ENCODE measurements around the gene UBE2A.

Gene UBE2A

DNA sequence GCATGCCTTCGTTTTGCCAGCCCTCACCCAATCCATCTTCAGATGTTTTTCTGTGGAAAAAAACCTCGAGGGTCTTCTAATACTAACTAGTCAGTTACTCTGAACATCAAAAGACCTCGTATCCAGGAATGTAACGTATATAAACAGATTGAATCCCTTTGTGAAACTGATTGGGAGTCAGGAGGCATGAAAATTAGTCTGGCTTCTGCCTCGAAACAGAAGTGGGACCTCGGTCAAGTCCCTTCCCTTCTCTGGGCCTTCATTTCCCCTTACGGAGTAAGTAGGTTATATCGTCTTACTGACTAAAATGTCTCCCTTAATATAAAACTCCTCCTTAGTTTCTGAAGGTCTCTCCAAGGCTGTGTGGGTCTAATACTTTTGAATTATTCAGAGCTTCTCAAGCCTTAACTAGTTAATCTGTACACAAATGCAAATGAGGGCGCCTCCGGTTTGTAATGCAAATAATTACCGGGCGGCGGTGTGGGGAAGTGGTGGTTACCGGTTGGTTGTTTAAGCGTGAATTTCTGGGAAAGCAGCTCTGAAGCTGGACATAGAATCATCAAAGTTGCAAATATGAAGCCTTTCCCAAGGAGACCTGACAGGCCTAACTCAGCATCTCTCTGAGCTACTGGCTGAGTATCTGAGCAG lies 43.3 kb downstream of the UBE2A start:
- no peaks in the 10 kb centered on the region for H3K9me3 ChIP-seq (replicated peaks; ENCODE audit: low read length)
- H3K36me3 ChIP-seq (ENCODE audit: insufficient read depth, low read length), result no peaks in the 10 kb centered on the region
- no peak overlapping the region for H3K9ac ChIP-seq (ENCODE audit: low read depth, low read length)
- H3K4me1 ChIP-seq (ENCODE audit: control insufficient read depth, insufficient read depth, low read length), result peaks cover 7% of the 10 kb centered on the region
- no peak overlapping the region for H3K4me2 ChIP-seq (ENCODE audit: low read length)
- no peaks in the 10 kb centered on the region for H3K27me3 ChIP-seq (ENCODE audit: control insufficient read depth, insufficient read depth, low read length)
- no peak overlapping the region for H3K4me3 ChIP-seq (ENCODE audit: low read length)

DNA sequence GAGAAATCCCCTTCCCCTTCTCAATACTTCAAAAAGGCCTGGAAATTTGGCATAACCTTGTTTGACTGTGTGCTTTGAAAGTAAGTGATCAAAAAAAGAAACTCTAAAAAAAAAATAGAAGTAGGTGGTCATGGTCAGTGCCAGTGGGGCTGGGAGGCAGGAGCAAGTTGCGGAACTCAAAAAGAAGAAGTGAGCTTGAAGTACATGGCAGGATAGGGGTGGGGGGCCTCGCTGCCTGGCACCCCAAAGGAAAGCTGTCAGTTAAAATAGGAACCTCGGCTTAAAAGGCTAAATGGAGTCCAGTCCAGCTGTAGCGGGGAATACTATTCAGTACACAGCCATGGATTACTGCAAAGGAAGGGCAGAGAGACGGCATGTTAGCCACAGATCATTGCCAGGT lies 44.1 kb downstream of the UBE2A start:
- Histone ChIP-seq H3K9ac (ENCODE audit: low read depth, low read length) (no peak overlapping the region), H3K4me3 (ENCODE audit: low read length) (no peak overlapping the region), H3K36me3 (ENCODE audit: insufficient read depth, low read length) (no peaks in the 10 kb centered on the region), H3K27me3 (ENCODE audit: control insufficient read depth, insufficient read depth, low read length) (no peaks in the 10 kb centered on the region), H3K9me3 (replicated peaks; ENCODE audit: low read length) (no peaks in the 10 kb centered on the region), H3K4me2 (ENCODE audit: low read length) (no peak overlapping the region), H3K4me1 (ENCODE audit: control insufficient read depth, insufficient read depth, low read length) (peaks cover 10% of the 10 kb centered on the region)

DNA sequence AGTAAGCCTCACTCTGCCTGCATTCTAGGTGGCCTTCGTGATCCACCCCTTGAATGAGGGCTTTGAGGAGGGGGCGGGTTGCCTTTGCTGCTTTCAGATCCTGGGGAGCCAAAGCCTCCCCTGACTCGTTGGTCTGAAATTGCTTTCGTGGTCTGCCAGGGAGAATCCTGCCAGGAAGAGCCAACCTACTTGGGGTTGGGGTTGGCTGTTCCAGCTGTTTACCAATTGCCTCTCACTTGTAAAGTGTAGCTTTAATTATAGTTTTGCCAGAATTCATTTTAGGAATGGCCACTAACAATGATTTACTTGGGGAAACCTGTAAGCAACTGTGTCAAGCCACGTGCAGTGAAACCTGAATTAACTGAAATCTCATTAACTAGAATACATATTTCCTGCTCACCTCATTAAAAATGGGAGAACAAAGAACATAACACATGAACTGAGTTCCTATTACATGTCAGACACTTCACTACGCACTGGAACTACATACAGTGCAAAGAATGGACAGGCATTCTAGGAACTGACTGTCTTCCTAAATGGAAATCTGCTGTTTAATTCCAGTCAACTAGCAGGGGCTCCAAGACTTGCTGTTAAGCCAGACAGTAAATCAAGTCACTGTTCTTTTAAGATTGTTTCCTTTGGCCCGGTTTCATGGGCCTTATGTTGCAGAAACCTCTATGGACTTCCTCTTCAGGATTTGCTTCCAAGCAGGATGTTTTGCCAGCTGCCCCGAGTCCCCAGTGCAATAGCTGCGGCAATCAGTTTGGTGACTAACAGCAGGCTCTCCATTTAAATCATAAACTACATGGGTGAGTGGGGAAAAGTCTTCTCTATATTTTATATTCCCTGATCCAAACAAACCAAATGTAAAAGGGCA lies 48.2 kb downstream of the UBE2A start:
- H3K27me3 ChIP-seq (ENCODE audit: control insufficient read depth, insufficient read depth, low read length), result no peaks in the 10 kb centered on the region
- peaks cover 10% of the 10 kb centered on the region for H3K4me1 ChIP-seq (ENCODE audit: control insufficient read depth, insufficient read depth, low read length)
- no peaks in the 10 kb centered on the region for H3K36me3 ChIP-seq (ENCODE audit: insufficient read depth, low read length)
- H3K9me3 ChIP-seq (replicated peaks; ENCODE audit: low read length), result no peaks in the 10 kb centered on the region
- no peak overlapping the region for H3K9ac ChIP-seq (ENCODE audit: low read depth, low read length)
- no peak overlapping the region for H3K4me3 ChIP-seq (ENCODE audit: low read length)
- H3K4me2 ChIP-seq (ENCODE audit: low read length), result peak overlapping the region; percentile 40

DNA sequence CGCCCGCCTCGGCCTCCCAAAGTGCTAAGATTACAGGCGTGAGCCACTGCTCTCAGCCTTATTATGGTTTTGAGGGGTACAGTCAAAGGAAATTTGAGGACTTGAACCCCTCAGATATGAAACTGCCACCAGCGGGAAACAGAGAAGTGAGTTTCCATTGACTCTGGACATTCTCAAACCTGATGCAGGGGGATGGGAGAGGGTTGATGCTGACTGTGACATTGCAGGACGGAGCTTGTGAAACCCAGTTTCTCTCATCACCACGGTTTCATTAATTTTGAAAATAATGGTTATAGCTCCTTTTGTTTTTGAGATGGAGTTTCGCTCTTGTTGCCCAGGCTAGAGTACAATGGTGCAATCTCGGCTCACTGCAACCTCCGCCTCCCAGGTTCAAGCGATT lies 50.1 kb downstream of the UBE2A start:
- no peaks in the 10 kb centered on the region for H3K36me3 ChIP-seq (ENCODE audit: insufficient read depth, low read length)
- no peaks in the 10 kb centered on the region for H3K9me3 ChIP-seq (replicated peaks; ENCODE audit: low read length)
- no peak overlapping the region for H3K4me2 ChIP-seq (ENCODE audit: low read length)
- H3K4me1 ChIP-seq (ENCODE audit: control insufficient read depth, insufficient read depth, low read length), result peaks cover 10% of the 10 kb centered on the region
- H3K9ac ChIP-seq (ENCODE audit: low read depth, low read length), result no peak overlapping the region
- H3K4me3 ChIP-seq (ENCODE audit: low read length), result no peak overlapping the region
- H3K27me3 ChIP-seq (ENCODE audit: control insufficient read depth, insufficient read depth, low read length), result no peaks in the 10 kb centered on the region

DNA sequence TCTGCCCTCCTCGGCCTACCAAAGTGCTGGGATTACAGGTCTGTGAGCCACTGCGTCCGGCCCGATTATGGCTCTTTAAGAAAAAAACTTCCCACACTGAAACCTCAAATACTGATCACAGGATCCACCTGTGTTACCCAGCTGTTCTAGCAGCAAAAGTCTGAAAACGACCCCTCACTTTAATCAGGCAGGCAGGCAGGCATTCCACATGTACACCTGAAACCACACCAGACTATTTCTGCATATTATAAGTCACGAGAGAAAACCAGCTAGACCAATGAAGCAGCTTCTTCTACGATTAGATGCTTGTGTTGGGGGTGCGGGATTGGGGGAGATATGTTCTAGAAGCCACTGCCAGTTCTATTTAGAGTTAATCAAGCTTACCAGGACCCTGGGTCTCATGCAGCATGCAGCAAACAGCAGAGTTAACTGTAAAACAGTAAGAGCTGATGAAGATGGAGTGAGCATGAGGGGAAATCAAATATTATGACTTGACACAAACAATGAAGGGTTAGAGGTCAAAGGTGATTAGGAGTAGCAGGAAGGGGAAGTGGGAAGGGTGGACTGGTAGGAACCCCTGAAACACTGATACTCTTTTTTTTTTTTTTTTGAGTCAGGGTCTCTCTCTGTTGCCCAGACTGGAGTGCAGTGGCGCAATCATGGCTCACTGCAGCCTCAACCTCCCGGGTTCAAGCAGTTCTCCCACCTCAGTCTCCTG lies 50.7 kb downstream of the UBE2A start:
- Histone ChIP-seq H3K9ac (ENCODE audit: low read depth, low read length) (no peak overlapping the region), H3K4me1 (ENCODE audit: control insufficient read depth, insufficient read depth, low read length) (peaks cover 10% of the 10 kb centered on the region), H3K4me2 (ENCODE audit: low read length) (no peak overlapping the region), H3K36me3 (ENCODE audit: insufficient read depth, low read length) (no peaks in the 10 kb centered on the region), H3K9me3 (replicated peaks; ENCODE audit: low read length) (no peaks in the 10 kb centered on the region), H3K27me3 (ENCODE audit: control insufficient read depth, insufficient read depth, low read length) (no peaks in the 10 kb centered on the region), H3K4me3 (ENCODE audit: low read length) (no peak overlapping the region)

DNA sequence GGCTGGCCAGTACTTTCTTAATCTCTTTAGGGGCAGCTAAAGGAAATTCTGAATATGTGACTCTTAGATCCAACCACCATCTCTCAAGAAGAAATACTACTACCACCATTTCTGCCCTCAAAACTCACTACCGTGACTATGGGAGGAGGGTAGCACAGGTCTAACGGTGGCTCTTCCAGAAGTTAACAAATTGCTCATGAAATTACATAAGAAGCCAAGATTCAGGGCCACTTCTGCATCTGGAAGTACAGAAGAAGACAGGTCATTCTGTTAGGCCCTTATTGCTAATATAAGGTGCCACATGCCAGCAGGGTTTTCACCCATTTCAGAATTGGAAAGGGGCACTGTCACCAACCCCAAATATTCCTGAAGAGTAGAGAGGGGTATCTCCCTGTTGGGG lies 51.5 kb downstream of the UBE2A start:
- no peaks in the 10 kb centered on the region for H3K36me3 ChIP-seq (ENCODE audit: insufficient read depth, low read length)
- H3K27me3 ChIP-seq (ENCODE audit: control insufficient read depth, insufficient read depth, low read length), result no peaks in the 10 kb centered on the region
- H3K4me1 ChIP-seq (ENCODE audit: control insufficient read depth, insufficient read depth, low read length), result peaks cover 10% of the 10 kb centered on the region
- no peaks in the 10 kb centered on the region for H3K9me3 ChIP-seq (replicated peaks; ENCODE audit: low read length)
- H3K9ac ChIP-seq (ENCODE audit: low read depth, low read length), result no peak overlapping the region
- H3K4me3 ChIP-seq (ENCODE audit: low read length), result no peak overlapping the region
- no peak overlapping the region for H3K4me2 ChIP-seq (ENCODE audit: low read length)

All from skeletal muscle satellite cell (primary cell).